ENCODE data around the gene EPHA8. TPM values are rescaled to one million over a fixed set of nuclear protein-coding genes. Genes with fewer than 3 reads are reported as not detected.
A peak's percentile ranks its signal among the peaks of the same experiment; 100 is the strongest.

The EPHA8 gene
- total and polyA plus RNA-seq, 5 donors: not detected

DNA sequence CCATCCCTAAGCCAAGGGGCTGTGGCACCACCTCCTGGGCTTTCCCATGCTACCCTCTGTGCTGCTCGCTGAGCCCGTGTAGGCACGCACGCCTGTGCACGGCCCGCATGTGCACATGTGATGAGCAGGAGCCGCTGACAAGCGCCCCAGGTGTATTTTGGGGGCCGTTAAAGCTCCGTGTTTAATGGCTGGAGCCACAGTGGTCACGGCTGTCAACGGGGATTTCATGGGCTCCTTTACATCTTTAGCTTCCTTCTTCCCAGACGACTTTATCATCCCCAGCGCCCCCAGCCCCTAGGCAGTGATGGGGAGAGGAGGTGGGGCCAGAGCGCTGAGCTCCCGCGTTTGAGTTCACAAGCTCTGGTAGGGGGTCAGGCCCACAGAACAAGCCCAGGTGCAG lies 11.7 kb upstream of the EPHA8 start:
- no peaks in the 10 kb centered on the region for H3K27me3 ChIP-seq (ENCODE audit: control insufficient read depth, insufficient read depth)
- intact Hi-C loops (cut with DNase I): no loop called here
- WGBS: 68% methylated on average over 17 of the region's 17 CpGs
- no peaks in the 10 kb centered on the region for H3K4me1 ChIP-seq (ENCODE audit: control insufficient read depth, insufficient read depth, low read length)
- no peak overlapping the region for H3K27ac ChIP-seq (ENCODE audit: low read length)
- no peak overlapping the region for H3K4me3 ChIP-seq (ENCODE audit: low read length)
- no peaks in the 10 kb centered on the region for H3K9me3 ChIP-seq (ENCODE audit: control insufficient read depth, low read length)
- ATAC-seq (no peak), DNase-seq (no peak)

GRCh38 chr1:22552021-22552420 lies 11.3 kb upstream of the EPHA8 start:
- intact Hi-C loops (cut with DNase I): no loop called here
- no peaks in the 10 kb centered on the region for H3K4me1 ChIP-seq (ENCODE audit: control insufficient read depth, insufficient read depth, low read length)
- H3K27ac ChIP-seq (ENCODE audit: low read length): no peak overlapping the region
- no peaks in the 10 kb centered on the region for H3K27me3 ChIP-seq (ENCODE audit: control insufficient read depth, insufficient read depth)
- WGBS: 54% methylated on average over 5 of the region's 5 CpGs
- ATAC-seq (no peak), DNase-seq (no peak)
- H3K4me3 ChIP-seq (ENCODE audit: low read length): no peak overlapping the region
- H3K9me3 ChIP-seq (ENCODE audit: control insufficient read depth, low read length): no peaks in the 10 kb centered on the region

GRCh38 chr1:22553104-22553880 lies 10.0 kb upstream of the EPHA8 start:
- H3K4me1 ChIP-seq (ENCODE audit: control insufficient read depth, insufficient read depth, low read length): no peaks in the 10 kb centered on the region
- H3K9me3 ChIP-seq (ENCODE audit: control insufficient read depth, low read length): no peaks in the 10 kb centered on the region
- intact Hi-C loops (cut with DNase I): no loop called here
- no peak for DNase-seq
- H3K4me3 ChIP-seq (ENCODE audit: low read length): no peak overlapping the region
- no peak overlapping the region for H3K27ac ChIP-seq (ENCODE audit: low read length)
- H3K27me3 ChIP-seq (ENCODE audit: control insufficient read depth, insufficient read depth): no peaks in the 10 kb centered on the region
- 48% methylated on average over 18 of the region's 18 CpGs for WGBS
- ATAC-seq: no peak

DNA sequence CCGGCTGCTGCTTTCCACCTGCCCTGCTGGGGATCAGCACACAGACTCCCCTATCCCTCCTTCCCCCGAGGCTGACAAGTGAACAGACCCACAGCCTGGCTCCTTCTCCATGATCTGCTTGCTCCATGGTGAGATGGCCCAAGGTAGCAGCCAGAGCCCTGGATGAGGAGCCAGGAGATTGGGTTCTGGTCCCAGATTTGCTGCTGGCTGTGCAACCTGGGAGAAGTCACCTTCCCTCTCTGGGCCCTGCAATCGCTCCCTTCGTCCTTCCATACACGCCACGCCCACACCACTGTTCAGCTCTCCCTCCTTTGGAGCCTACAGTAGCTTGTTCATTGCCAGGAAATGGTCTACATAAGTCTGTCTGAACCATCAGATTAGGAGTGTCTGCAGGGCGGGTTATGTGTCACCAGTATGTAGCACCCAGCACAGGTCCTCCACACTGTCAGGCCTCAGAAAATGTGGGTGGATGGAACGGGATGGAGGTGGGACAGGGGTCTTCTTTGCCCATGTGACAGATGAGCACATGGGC lies 9.2 kb upstream of the EPHA8 start:
- DNase-seq (no peak), ATAC-seq (no peak)
- H3K4me1 ChIP-seq (ENCODE audit: control insufficient read depth, insufficient read depth, low read length): no peaks in the 10 kb centered on the region
- 81% methylated on average over 8 of the region's 8 CpGs for WGBS
- H3K4me3 ChIP-seq (ENCODE audit: low read length): no peak overlapping the region
- H3K27ac ChIP-seq (ENCODE audit: low read length): no peak overlapping the region
- no peaks in the 10 kb centered on the region for H3K27me3 ChIP-seq (ENCODE audit: control insufficient read depth, insufficient read depth)
- H3K9me3 ChIP-seq (ENCODE audit: control insufficient read depth, low read length): no peaks in the 10 kb centered on the region
- intact Hi-C loops (cut with DNase I): no loop called here

GRCh38 chr1:22555371-22555656 lies 8.0 kb upstream of the EPHA8 start:
- Histone ChIP-seq H3K27ac (ENCODE audit: low read length) (no peak overlapping the region), H3K27me3 (ENCODE audit: control insufficient read depth, insufficient read depth) (no peaks in the 10 kb centered on the region), H3K9me3 (ENCODE audit: control insufficient read depth, low read length) (no peaks in the 10 kb centered on the region), H3K4me3 (ENCODE audit: low read length) (no peak overlapping the region), H3K4me1 (ENCODE audit: control insufficient read depth, insufficient read depth, low read length) (no peaks in the 10 kb centered on the region)
- 35% methylated on average over 3 of the region's 3 CpGs for WGBS
- ATAC-seq (no peak), DNase-seq (no peak)
- intact Hi-C loops (cut with DNase I): no loop called here

GRCh38 chr1:22556391-22557104 lies 6.7 kb upstream of the EPHA8 start:
- 31% methylated on average over 13 of the region's 13 CpGs for WGBS

GRCh38 chr1:22557341-22557950 lies 5.8 kb upstream of the EPHA8 start:
- DNase-seq: no peak
- H3K4me1 ChIP-seq (ENCODE audit: control insufficient read depth, insufficient read depth, low read length): no peaks in the 10 kb centered on the region
- no peaks in the 10 kb centered on the region for H3K9me3 ChIP-seq (ENCODE audit: control insufficient read depth, low read length)
- 36% methylated on average over 5 of the region's 5 CpGs for WGBS
- no peaks in the 10 kb centered on the region for H3K27me3 ChIP-seq (ENCODE audit: control insufficient read depth, insufficient read depth)
- ATAC-seq: no peak
- no peak overlapping the region for H3K27ac ChIP-seq (ENCODE audit: low read length)
- H3K4me3 ChIP-seq (ENCODE audit: low read length): no peak overlapping the region
- intact Hi-C loops (cut with DNase I): no loop called here

More at GRCh38 chr1:22556391-22557104, 6.7 kb upstream of the EPHA8 start:
- peak in 1 of 3 donors; percentile 21 for DNase-seq
- no peaks in the 10 kb centered on the region for H3K27me3 ChIP-seq (ENCODE audit: control insufficient read depth, insufficient read depth)
- peak in 1 of 2 donors; percentile 25 for ATAC-seq
- no peak overlapping the region for H3K27ac ChIP-seq (ENCODE audit: low read length)
- no peak overlapping the region for H3K4me3 ChIP-seq (ENCODE audit: low read length)
- no peaks in the 10 kb centered on the region for H3K4me1 ChIP-seq (ENCODE audit: control insufficient read depth, insufficient read depth, low read length)
- intact Hi-C loops (cut with DNase I): no loop called here
- H3K9me3 ChIP-seq (ENCODE audit: control insufficient read depth, low read length): no peaks in the 10 kb centered on the region

GRCh38 chr1:22563671-22564602 lies 648 bp downstream of the EPHA8 start:
- DNase-seq (no peak), ATAC-seq (no peak)
- Histone ChIP-seq H3K27ac (ENCODE audit: low read length) (no peak overlapping the region), H3K4me3 (ENCODE audit: low read length) (peak overlapping the region; percentile 49), H3K4me1 (ENCODE audit: control insufficient read depth, insufficient read depth, low read length) (no peaks in the 10 kb centered on the region), H3K27me3 (ENCODE audit: control insufficient read depth, insufficient read depth) (no peaks in the 10 kb centered on the region), H3K9me3 (ENCODE audit: control insufficient read depth, low read length) (no peaks in the 10 kb centered on the region)
- 3% methylated on average over 57 of the region's 57 CpGs for WGBS
- intact Hi-C loops (cut with DNase I): no loop called here

DNA sequence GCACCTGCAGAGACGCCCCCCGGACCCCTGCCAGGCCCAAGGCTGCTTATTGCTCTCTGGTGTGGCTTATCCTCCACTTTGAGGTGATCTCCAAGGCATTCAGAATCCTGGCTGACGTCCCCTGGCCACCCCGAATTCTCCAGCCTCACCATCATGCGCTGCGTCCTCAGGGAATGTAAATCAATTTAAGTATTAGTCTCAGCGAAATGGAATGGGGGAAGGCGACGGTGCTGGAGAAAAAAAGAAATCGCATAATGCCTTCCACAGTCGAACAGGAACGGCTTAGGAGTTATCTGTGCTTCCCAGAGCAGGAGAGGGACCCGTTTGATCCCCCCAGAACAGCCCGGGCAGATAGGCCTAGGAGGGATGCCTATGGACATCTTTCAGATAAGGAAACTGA lies 2.9 kb downstream of the EPHA8 start:
- no peak for DNase-seq
- Histone ChIP-seq H3K27ac (ENCODE audit: low read length) (no peak overlapping the region), H3K27me3 (ENCODE audit: control insufficient read depth, insufficient read depth) (no peaks in the 10 kb centered on the region), H3K4me1 (ENCODE audit: control insufficient read depth, insufficient read depth, low read length) (no peaks in the 10 kb centered on the region), H3K4me3 (ENCODE audit: low read length) (no peak overlapping the region), H3K9me3 (ENCODE audit: control insufficient read depth, low read length) (no peaks in the 10 kb centered on the region)
- ATAC-seq: no peak
- intact Hi-C loops (cut with DNase I): no loop called here
- 81% methylated on average over 14 of the region's 14 CpGs for WGBS

- ATAC-seq (no peak), DNase-seq (no peak)
- Histone ChIP-seq H3K27ac (ENCODE audit: low read length) (no peak overlapping the region), H3K4me1 (ENCODE audit: control insufficient read depth, insufficient read depth, low read length) (no peaks in the 10 kb centered on the region), H3K9me3 (ENCODE audit: control insufficient read depth, low read length) (no peaks in the 10 kb centered on the region), H3K4me3 (ENCODE audit: low read length) (no peak overlapping the region), H3K27me3 (ENCODE audit: control insufficient read depth, insufficient read depth) (no peaks in the 10 kb centered on the region)
- intact Hi-C loops (cut with DNase I): no loop called here
- WGBS: 44% methylated on average over 14 of the region's 14 CpGs
These were observed 3.9 kb downstream of the EPHA8 start for GRCh38 chr1:22567197-22567596.
